H9 (cell line): ENCODE measurements around the gene OPRL1. TPM values are rescaled to one million over a fixed set of nuclear protein-coding genes. Genes with fewer than 3 reads are reported as not detected.

Experiments used
- DNase-seq: peaks from one replicate; pipeline ENCODE4 v3.0.0-alpha.2; 2017
- H2AFZ ChIP-seq: one replicate; pipeline ENCODE4 v1.6.1; 2013; ENCODE audit warnings: mild to moderate bottlenecking, low read length, control low read depth, moderate library complexity
- H2AK5ac ChIP-seq: 2 replicates; pipeline ENCODE4 v1.6.1; 2013; ENCODE audit warnings: low read length, control low read depth, mixed read lengths; ENCODE audit not compliant: insufficient read length
- H2BK120ac ChIP-seq: one replicate; pipeline ENCODE4 v1.6.1; 2013; ENCODE audit warnings: low read depth, mild to moderate bottlenecking, low read length, control low read depth, inconsistent platforms; ENCODE audit not compliant: poor library complexity, severe bottlenecking
- H2BK12ac ChIP-seq: 2 replicates; pipeline ENCODE4 v1.6.1; 2013; ENCODE audit warnings: low read length, control low read depth, mixed read lengths, low read depth; ENCODE audit not compliant: insufficient read length
- H2BK15ac ChIP-seq: 2 replicates; pipeline ENCODE4 v1.6.1; 2013; ENCODE audit warnings: low read depth, low read length, control low read depth
- H2BK20ac ChIP-seq: one replicate; pipeline ENCODE4 v1.6.1; 2013; ENCODE audit warnings: low read depth, mild to moderate bottlenecking, low read length, control low read depth, inconsistent platforms; ENCODE audit not compliant: poor library complexity, severe bottlenecking
- H2BK5ac ChIP-seq: 2 replicates; pipeline ENCODE4 v1.6.1; 2013; ENCODE audit warnings: low read length, control low read depth, mixed read lengths; ENCODE audit not compliant: insufficient read length
- H3K14ac ChIP-seq: 2 replicates; pipeline ENCODE4 v1.6.1; 2013; ENCODE audit warnings: low read length, control low read depth; ENCODE audit not compliant: insufficient read depth
- H3K18ac ChIP-seq: 2 replicates; pipeline ENCODE4 v1.6.1; 2013; ENCODE audit warnings: low read depth, mild to moderate bottlenecking, mixed read lengths, low read length, control low read depth; ENCODE audit not compliant: insufficient read length
- H3K23ac ChIP-seq: 2 replicates; pipeline ENCODE4 v1.6.1; 2013; ENCODE audit warnings: low read length, control low read depth, mixed read lengths, low read depth; ENCODE audit not compliant: insufficient read length
- H3K23me2 ChIP-seq: 2 replicates; pipeline ENCODE4 v1.6.1; 2013; ENCODE audit warnings: low read depth, mild to moderate bottlenecking, mixed read lengths, low read length, control low read depth; ENCODE audit not compliant: insufficient read length, poor library complexity, severe bottlenecking
- H3K27ac ChIP-seq: 2 replicates; pipeline ENCODE4 v1.5.1; 2013; ENCODE audit warnings: low read length, control low read depth, mixed read lengths, low read depth; ENCODE audit not compliant: insufficient read length
- H3K27me3 ChIP-seq: 2 replicates; pipeline ENCODE4 v1.6.1; 2013; ENCODE audit warnings: low read length, control low read depth, inconsistent platforms; ENCODE audit not compliant: insufficient read depth
- H3K4ac ChIP-seq: 2 replicates; pipeline ENCODE4 v1.6.1; 2013; ENCODE audit warnings: low read depth, mild to moderate bottlenecking, control low read depth, inconsistent platforms, low read length, moderate library complexity
- H3K4me1 ChIP-seq: 2 replicates; pipeline ENCODE4 v1.6.1; 2013; ENCODE audit warnings: low read length, control low read depth, inconsistent platforms; ENCODE audit not compliant: insufficient read depth
- H3K4me2 ChIP-seq: 2 replicates; pipeline ENCODE4 v1.6.1; 2013; ENCODE audit warnings: low read length, control low read depth, mixed read lengths; ENCODE audit not compliant: insufficient read length, insufficient read depth
- H3K56ac ChIP-seq: 2 replicates; pipeline ENCODE4 v1.6.1; 2013; ENCODE audit warnings: low read depth, mild to moderate bottlenecking, mixed read lengths, low read length, control low read depth; ENCODE audit not compliant: insufficient read length
- H3K79me1 ChIP-seq: 2 replicates; pipeline ENCODE4 v1.6.1; 2013; ENCODE audit warnings: low read depth, mild to moderate bottlenecking, moderate library complexity, low read length, control low read depth, inconsistent platforms; ENCODE audit not compliant: insufficient read depth, poor library complexity, severe bottlenecking
- H3K79me2 ChIP-seq: 2 replicates; pipeline ENCODE4 v1.6.1; 2013; ENCODE audit warnings: low read length, control low read depth, inconsistent platforms; ENCODE audit not compliant: insufficient read depth
- H3K9ac ChIP-seq: 2 replicates; pipeline ENCODE4 v1.6.1; 2013; ENCODE audit warnings: low read length, control low read depth, mixed read lengths; ENCODE audit not compliant: insufficient read length; ENCODE audit errors: extremely low read depth
- H3K9me3 ChIP-seq: one replicate; pipeline ENCODE4 v1.6.1; 2013; ENCODE audit warnings: low read depth, low read length, inconsistent platforms; ENCODE audit not compliant: control insufficient read depth
- H3T11ph ChIP-seq: one replicate; pipeline ENCODE4 v1.6.1; 2013; ENCODE audit warnings: mild to moderate bottlenecking, low read length, control low read depth, inconsistent platforms
- H4K20me1 ChIP-seq: one replicate; pipeline ENCODE4 v1.6.1; 2013; ENCODE audit not compliant: control insufficient read depth, insufficient read length, insufficient read depth
- H4K5ac ChIP-seq: 2 replicates; pipeline ENCODE4 v1.6.1; 2013; ENCODE audit warnings: low read depth, mild to moderate bottlenecking, mixed read lengths, low read length, control low read depth; ENCODE audit not compliant: insufficient read length
- H4K8ac ChIP-seq: replicated peaks from 2 replicates; pipeline ENCODE4 v1.6.1; 2013; ENCODE audit warnings: low read length, control low read depth, mixed read lengths, low read depth; ENCODE audit not compliant: insufficient read length
- H4K91ac ChIP-seq: 2 replicates; pipeline ENCODE4 v1.6.1; 2013; ENCODE audit warnings: low read depth, mild to moderate bottlenecking, moderate library complexity, mixed read lengths, low read length, control low read depth; ENCODE audit not compliant: insufficient read length
- H3K27ac Mint-ChIP-seq, 3 experiments: 2 replicates in 2 of 3; 3 replicates in 1 of 3; pipeline ENCODE4 v1.8.0; 2020 to 2021; ENCODE audit warnings: mixed read lengths in 3 of 3, mild to moderate bottlenecking in 1 of 3, moderate library complexity in 1 of 3
- H3K27me3 Mint-ChIP-seq: 2 replicates; pipeline ENCODE4 v1.8.0; 2021; ENCODE audit warnings: low read depth, mild to moderate bottlenecking, moderate library complexity, mixed read lengths
- H3K36me3 Mint-ChIP-seq, 3 experiments: 2 replicates in 2 of 3; 3 replicates in 1 of 3; pipeline ENCODE4 v1.8.0; 2020 to 2021; ENCODE audit warnings: low read depth in 3 of 3, mixed read lengths in 3 of 3; ENCODE audit not compliant: insufficient read depth in 1 of 3
- H3K4me1 Mint-ChIP-seq, 2 experiments: 2 replicates each; pipeline ENCODE4 v1.8.0; 2020; ENCODE audit warnings: mixed read lengths in 2 of 2
- H3K4me3 Mint-ChIP-seq, 2 experiments: 2 replicates in 1 of 2; 3 replicates in 1 of 2; pipeline ENCODE4 v1.8.0; 2020 to 2021; ENCODE audit warnings: mild to moderate bottlenecking in 2 of 2, mixed read lengths in 2 of 2, moderate library complexity in 1 of 2
- H3K9me3 Mint-ChIP-seq, 2 experiments: 2 replicates in 1 of 2; 3 replicates in 1 of 2; pipeline ENCODE4 v1.8.0; 2020; ENCODE audit warnings: mild to moderate bottlenecking in 2 of 2, mixed read lengths in 2 of 2, moderate library complexity in 1 of 2
- WGBS: extraction: QIAGEN DNeasy Blood & Tissue Kit; methylation state at CpG from one replicate; pipeline ENCODE4 v1.1.7; 2013; ENCODE audit warnings: missing lambda C conversion rate, low lambda C conversion rate, mixed read lengths; ENCODE audit not compliant: insufficient read length; ENCODE audit errors: extremely low coverage; 5-methylcytosine and 5-hydroxymethylcytosine counted together
- total RNA-seq: library from RNA; stranded (reverse); gene quantifications from 2 replicates; pipeline ENCODE4 v1.2.1, GENCODE V29; 2021
- TF ChIP-seq, protein P1 (sequence below): fragments of 200-600 bp; sonication (generic); conservative IDR thresholded peaks from 3 replicates; pipeline ENCODE4 v1.8.0; 2021; ENCODE audit warnings: antibody characterized with exemption, mild to moderate bottlenecking

OPRL1 gene
- total RNA-seq, 1 experiment from 2014 or later = 0.90 TPM

DNA sequence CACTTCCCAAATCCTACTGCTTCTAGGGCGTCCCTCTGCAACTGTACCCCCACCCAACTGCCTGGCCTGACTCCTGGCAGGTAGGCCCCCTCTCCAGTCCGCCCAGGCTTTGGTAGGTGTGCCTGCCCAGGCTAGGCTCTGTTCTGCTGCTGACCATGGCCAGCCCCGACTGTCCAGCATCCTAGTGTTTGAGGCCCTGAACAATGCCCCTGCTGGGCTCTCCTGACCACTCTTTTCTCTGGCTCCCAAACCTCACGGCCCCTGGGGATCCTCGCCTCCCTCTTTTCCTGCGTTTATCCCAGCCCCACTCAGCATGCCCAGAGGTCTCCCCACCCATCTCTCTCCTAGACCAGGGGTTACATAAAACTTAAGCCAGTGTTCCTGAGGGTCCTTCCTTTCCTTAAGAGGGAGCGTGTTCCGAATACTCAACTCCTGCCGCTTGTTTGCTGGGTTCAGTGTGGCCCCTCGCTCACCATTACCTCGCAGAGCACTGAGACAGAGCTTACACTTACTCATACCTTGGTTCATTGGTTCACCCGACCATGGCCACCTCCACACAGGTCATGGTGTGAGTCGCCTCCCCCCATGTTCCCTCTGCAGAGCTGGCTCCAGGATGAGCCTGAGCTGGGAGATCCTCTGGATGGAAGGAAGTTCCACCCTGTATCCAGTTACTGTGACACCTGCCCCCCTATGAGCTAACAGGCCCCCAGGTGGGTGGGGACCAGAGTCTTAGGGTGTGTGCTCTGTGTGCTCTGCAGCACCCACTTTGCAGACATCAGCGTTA, 63.3 kb downstream of the OPRL1 start:
- no peak overlapping the region for H3K9ac ChIP-seq
- H3K23me2 ChIP-seq = no peaks in the 10 kb centered on the region
- H3K14ac ChIP-seq = no peak overlapping the region
- no peaks in the 10 kb centered on the region for H3K4me1 ChIP-seq
- H3K4me2 ChIP-seq = no peak overlapping the region
- H3K79me1 ChIP-seq = no peaks in the 10 kb centered on the region
- peaks cover 9% of the 10 kb centered on the region for H3K9me3 ChIP-seq
- no peak overlapping the region for H3K4ac ChIP-seq
- no CpG with 5 or more reads among the region's 14 CpGs for WGBS
- H2BK12ac ChIP-seq = no peak overlapping the region
- peaks cover 12 to 18% (median 12%) of the 10 kb centered on the region in 3 experiments for H3K36me3 Mint-ChIP-seq
- no peaks in the 10 kb centered on the region for H3K27me3 ChIP-seq
- no peak for DNase-seq
- no peak overlapping the region for H4K91ac ChIP-seq
- H2BK5ac ChIP-seq = no peak overlapping the region
- H3K27ac ChIP-seq = no peak overlapping the region
- no peak overlapping the region for H3K56ac ChIP-seq
- H3K9me3 Mint-ChIP-seq = peaks cover 21 to 23% of the 10 kb centered on the region in 2 experiments
- no peak overlapping the region for H2BK20ac ChIP-seq
- no peak overlapping the region for H3K4me3 Mint-ChIP-seq
- TF ChIP-seq, protein P1, sequence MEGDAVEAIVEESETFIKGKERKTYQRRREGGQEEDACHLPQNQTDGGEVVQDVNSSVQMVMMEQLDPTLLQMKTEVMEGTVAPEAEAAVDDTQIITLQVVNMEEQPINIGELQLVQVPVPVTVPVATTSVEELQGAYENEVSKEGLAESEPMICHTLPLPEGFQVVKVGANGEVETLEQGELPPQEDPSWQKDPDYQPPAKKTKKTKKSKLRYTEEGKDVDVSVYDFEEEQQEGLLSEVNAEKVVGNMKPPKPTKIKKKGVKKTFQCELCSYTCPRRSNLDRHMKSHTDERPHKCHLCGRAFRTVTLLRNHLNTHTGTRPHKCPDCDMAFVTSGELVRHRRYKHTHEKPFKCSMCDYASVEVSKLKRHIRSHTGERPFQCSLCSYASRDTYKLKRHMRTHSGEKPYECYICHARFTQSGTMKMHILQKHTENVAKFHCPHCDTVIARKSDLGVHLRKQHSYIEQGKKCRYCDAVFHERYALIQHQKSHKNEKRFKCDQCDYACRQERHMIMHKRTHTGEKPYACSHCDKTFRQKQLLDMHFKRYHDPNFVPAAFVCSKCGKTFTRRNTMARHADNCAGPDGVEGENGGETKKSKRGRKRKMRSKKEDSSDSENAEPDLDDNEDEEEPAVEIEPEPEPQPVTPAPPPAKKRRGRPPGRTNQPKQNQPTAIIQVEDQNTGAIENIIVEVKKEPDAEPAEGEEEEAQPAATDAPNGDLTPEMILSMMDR = no peak
- H4K5ac ChIP-seq = no peak overlapping the region
- no peak overlapping the region for H2BK15ac ChIP-seq
- no peaks in the 10 kb centered on the region for H3K79me2 ChIP-seq
- H3K27me3 Mint-ChIP-seq = peaks cover 8% of the 10 kb centered on the region
- H3K27ac Mint-ChIP-seq = no peak overlapping the region; a peak in 1 of 7 replicates
- no peak overlapping the region for H2AK5ac ChIP-seq
- H4K20me1 ChIP-seq = no peaks in the 10 kb centered on the region
- no peak overlapping the region for H3K23ac ChIP-seq
- no peak overlapping the region for H3K18ac ChIP-seq
- H3K4me1 Mint-ChIP-seq = peaks cover 19 to 39% of the 10 kb centered on the region in 2 experiments
- H2AFZ ChIP-seq = no peak overlapping the region
- no peak overlapping the region for H4K8ac ChIP-seq
- H2BK120ac ChIP-seq = no peak overlapping the region
- H3T11ph ChIP-seq = no peak overlapping the region
